HEK293 (cell line): ENCODE measurements around the gene PCCA.

Experiments used
- CTCF ChIA-PET: fragments of 350-600 bp; formaldehyde crosslinking; extraction: SDS; loops from one replicate; lab custom pipeline; 2021; ENCODE audit warnings: antibody characterized with exemption; lab: Yijun Ruan, JAX
- POLR2A ChIA-PET: fragments of 300-600 bp; formaldehyde crosslinking; extraction: SDS; loops from one replicate; lab custom pipeline; 2020; ENCODE audit warnings: antibody characterized with exemption, inconsistent platforms; lab: Yijun Ruan, JAX
- H3K27ac ChIP-seq: fragments of 200-500 bp; sonication (Bioruptor generic); 2 replicates; pipeline ENCODE4 v1.5.1; 2014; ENCODE audit warnings: low read depth, low read length, control low read depth, inconsistent platforms; ENCODE audit errors: extremely low read depth
- H3K36me3 ChIP-seq, 2 experiments: fragments of 200-500 bp in 1 of 2; sonication (Bioruptor generic) in 1 of 2; 1 replicate in 1 of 2; 2 replicates in 1 of 2; pipeline ENCODE4 v1.5.1; 2014 to 2017; ENCODE audit warnings: inconsistent platforms in 2 of 2, low read length in 2 of 2; ENCODE audit not compliant: control insufficient read depth in 2 of 2, insufficient read depth in 1 of 2
- H3K4me1 ChIP-seq: fragments of 200-500 bp; sonication (Bioruptor generic); 2 replicates; pipeline ENCODE4 v1.5.1; 2014; ENCODE audit warnings: mild to moderate bottlenecking, low read length, inconsistent platforms; ENCODE audit not compliant: control insufficient read depth, insufficient read depth
- H3K4me3 ChIP-seq: 2 replicates; pipeline ENCODE4 v1.5.1; 2011; ENCODE audit warnings: low read depth, mild to moderate bottlenecking, control low read depth, low read length, moderate library complexity
- H3K9me3 ChIP-seq: fragments of 200-500 bp; sonication (Bioruptor generic); 2 replicates; pipeline ENCODE4 v1.5.1; 2014; ENCODE audit warnings: low read depth, low read length, inconsistent platforms; ENCODE audit not compliant: control insufficient read depth, insufficient read depth
- BCL6B ChIP-seq: fragments of 450-650 bp; formaldehyde crosslinking; IDR thresholded peaks from 2 replicates; pipeline ENCODE4 v1.5.1; 2017; ENCODE audit warnings: missing biosample characterization, missing genetic modification characterization
- CTCF ChIP-seq: fragments of 450-650 bp; formaldehyde crosslinking; IDR thresholded peaks from 2 replicates; pipeline ENCODE4 v1.5.1; 2016; ENCODE audit warnings: missing biosample characterization, missing genetic modification characterization
- GFI1B ChIP-seq: fragments of 450-650 bp; formaldehyde crosslinking; IDR thresholded peaks from 2 replicates; pipeline ENCODE4 v1.5.1; 2016; ENCODE audit warnings: missing biosample characterization, missing genetic modification characterization
- KLF10 ChIP-seq: fragments of 450-650 bp; IDR thresholded peaks from 2 replicates; pipeline ENCODE4 v1.5.1; 2018; ENCODE audit warnings: missing biosample characterization, mild to moderate bottlenecking, missing genetic modification characterization
- KLF7 ChIP-seq: fragments of 450-650 bp; formaldehyde crosslinking; IDR thresholded peaks from 2 replicates; pipeline ENCODE4 v1.5.1; 2016; ENCODE audit warnings: missing biosample characterization, missing genetic modification characterization, borderline replicate concordance
- SP2 ChIP-seq: fragments of 450-650 bp; formaldehyde crosslinking; IDR thresholded peaks from 2 replicates; pipeline ENCODE4 v1.5.1; 2016; ENCODE audit warnings: missing biosample characterization, missing genetic modification characterization
- TCF7L2 ChIP-seq: IDR thresholded peaks from 2 replicates; pipeline ENCODE4 v1.6.1; 2011; ENCODE audit warnings: low read depth, mild to moderate bottlenecking, inconsistent platforms, low read length, moderate library complexity, borderline replicate concordance
- ZBTB20 ChIP-seq: fragments of 450-650 bp; formaldehyde crosslinking; IDR thresholded peaks from 2 replicates; pipeline ENCODE4 v1.5.1; 2016; ENCODE audit warnings: missing biosample characterization, missing genetic modification characterization
- ZEB2 ChIP-seq: fragments of 450-650 bp; formaldehyde crosslinking; IDR thresholded peaks from 2 replicates; pipeline ENCODE4 v1.5.1; 2016; ENCODE audit warnings: missing biosample characterization, missing genetic modification characterization
- ZFP37 ChIP-seq: fragments of 450-650 bp; formaldehyde crosslinking; IDR thresholded peaks from 2 replicates; pipeline ENCODE4 v1.5.1; 2016; ENCODE audit warnings: missing biosample characterization, missing genetic modification characterization
- ZFP41 ChIP-seq: fragments of 450-650 bp; formaldehyde crosslinking; IDR thresholded peaks from 2 replicates; pipeline ENCODE4 v1.5.1; 2016; ENCODE audit warnings: missing biosample characterization, missing genetic modification characterization, borderline replicate concordance
- ZNF10 ChIP-seq: fragments of 450-650 bp; formaldehyde crosslinking; IDR thresholded peaks from 2 replicates; pipeline ENCODE4 v1.5.1; 2017; ENCODE audit warnings: missing biosample characterization, missing genetic modification characterization
- ZNF112 ChIP-seq: fragments of 450-650 bp; formaldehyde crosslinking; IDR thresholded peaks from 2 replicates; pipeline ENCODE4 v1.5.0; 2017; ENCODE audit warnings: missing biosample characterization, missing genetic modification characterization
- ZNF121 ChIP-seq: fragments of 450-650 bp; formaldehyde crosslinking; IDR thresholded peaks from 2 replicates; pipeline ENCODE4 v1.5.1; 2016; ENCODE audit warnings: missing biosample characterization, missing genetic modification characterization
- ZNF202 ChIP-seq: fragments of 450-650 bp; formaldehyde crosslinking; IDR thresholded peaks from 2 replicates; pipeline ENCODE4 v1.5.1; 2016; ENCODE audit warnings: missing biosample characterization, missing genetic modification characterization, borderline replicate concordance
- ZNF211 ChIP-seq: fragments of 450-650 bp; formaldehyde crosslinking; IDR thresholded peaks from 2 replicates; pipeline ENCODE4 v1.5.1; 2016; ENCODE audit warnings: low read depth, missing biosample characterization, missing genetic modification characterization
- ZNF24 ChIP-seq: fragments of 450-650 bp; formaldehyde crosslinking; IDR thresholded peaks from 2 replicates; pipeline ENCODE4 v1.5.1; 2016; ENCODE audit warnings: missing biosample characterization, missing genetic modification characterization
- ZNF248 ChIP-seq: fragments of 450-650 bp; formaldehyde crosslinking; IDR thresholded peaks from 2 replicates; pipeline ENCODE4 v1.5.1; 2017; ENCODE audit warnings: missing biosample characterization, missing genetic modification characterization
- ZNF280D ChIP-seq: fragments of 450-650 bp; formaldehyde crosslinking; IDR thresholded peaks from 2 replicates; pipeline ENCODE4 v1.5.1; 2016; ENCODE audit warnings: missing biosample characterization, missing genetic modification characterization
- ZNF366 ChIP-seq: fragments of 450-650 bp; formaldehyde crosslinking; conservative IDR thresholded peaks from 2 replicates; pipeline ENCODE4 v1.5.1; 2016; ENCODE audit warnings: missing biosample characterization, missing genetic modification characterization
- ZNF416 ChIP-seq: fragments of 450-650 bp; formaldehyde crosslinking; IDR thresholded peaks from 2 replicates; pipeline ENCODE4 v1.5.1; 2016; ENCODE audit warnings: missing biosample characterization, missing genetic modification characterization
- ZNF449 ChIP-seq: fragments of 450-650 bp; formaldehyde crosslinking; IDR thresholded peaks from 2 replicates; pipeline ENCODE4 v1.5.1; 2017; ENCODE audit warnings: missing biosample characterization, mild to moderate bottlenecking, missing genetic modification characterization, moderate library complexity
- ZNF610 ChIP-seq: fragments of 450-650 bp; formaldehyde crosslinking; IDR thresholded peaks from 2 replicates; pipeline ENCODE4 v1.5.1; 2016; ENCODE audit warnings: missing biosample characterization, missing genetic modification characterization, borderline replicate concordance
- ZNF629 ChIP-seq: fragments of 450-650 bp; formaldehyde crosslinking; IDR thresholded peaks from 2 replicates; pipeline ENCODE4 v1.5.1; 2017; ENCODE audit warnings: missing biosample characterization, missing genetic modification characterization
- ZNF660 ChIP-seq: fragments of 450-650 bp; IDR thresholded peaks from 2 replicates; pipeline ENCODE4 v1.5.1; 2018; ENCODE audit warnings: missing biosample characterization, mild to moderate bottlenecking, missing genetic modification characterization
- ZNF792 ChIP-seq: fragments of 450-650 bp; formaldehyde crosslinking; IDR thresholded peaks from 2 replicates; pipeline ENCODE4 v1.5.1; 2016; ENCODE audit warnings: missing biosample characterization, missing genetic modification characterization

Gene PCCA

GRCh38 chr13:100096526-100096925, 7.6 kb downstream of the PCCA start (continued):
- TF ChIP-seq ZFP37 (tag by site-specific recombination): no peak
- TF ChIP-seq ZNF449 (tag by site-specific recombination): no peak
- TF ChIP-seq ZNF610 (tag by site-specific recombination): no peak
- no peak for TF ChIP-seq KLF7 (tag by site-specific recombination)
- TF ChIP-seq ZNF211 (tag by site-specific recombination): no peak
- TF ChIP-seq ZNF280D (tag by site-specific recombination): no peak
- no peak for TF ChIP-seq ZNF629 (tag by site-specific recombination)
- TF ChIP-seq, all 188 proteins: peak for 0

- CTCF ChIA-PET: interaction anchor here (0.6 kb wide), 1 partner anchor 13 kb away, joined by 4 read pairs; no protein-coding TSS in a partner anchor
- POLR2A ChIA-PET: interaction anchor here (2.2 kb wide), 1 partner anchor 9 kb away, joined by 11 read pairs; the partner anchor contains the start of gene PCCA
- no peak overlapping the region for H3K4me3 ChIP-seq
- TF ChIP-seq SP2 (no peak), ZNF792 (tag by site-specific recombination) (no peak), ZNF121 (tag by site-specific recombination) (peak; percentile 88), ZNF10 (tag by site-specific recombination) (no peak), ZNF248 (tag by site-specific recombination) (no peak), ZNF416 (tag by site-specific recombination) (no peak), KLF7 (tag by site-specific recombination) (no peak), KLF10 (no peak)
- TF ChIP-seq, all 188 proteins: peak for 1
- Histone ChIP-seq H3K4me1 (peaks cover 9% of the 10 kb centered on the region), H3K27ac (no peak overlapping the region), H3K36me3 (no peaks in the 10 kb centered on the region), H3K9me3 (no peaks in the 10 kb centered on the region)
Measured at GRCh38 chr13:100097821-100098220, 8.9 kb downstream of the PCCA start.

- CTCF ChIA-PET: interaction anchor here (0.6 to 1.2 kb wide), 4 partner anchors 10 to 89 kb away, joined by 3 to 4 read pairs (median 4); partner anchors contain the start of gene PCCA
- TF ChIP-seq BCL6B (tag by site-specific recombination): peak; percentile 88
- peak; percentile 79; the same call in 1 of the 2 replicates for TF ChIP-seq ZNF24 (tag by site-specific recombination)
- TF ChIP-seq ZNF660 (tag by site-specific recombination): peak; percentile 73; the same call in 1 of the 2 replicates
- TF ChIP-seq ZFP41 (tag by site-specific recombination): no peak
- peak; percentile 47; the same call in 1 of the 2 replicates for TF ChIP-seq ZNF202 (tag by site-specific recombination)
- 0 out of 2 replicates have a peak, but pooled peaks have one; percentile 51 for TF ChIP-seq TCF7L2
- TF ChIP-seq ZNF366 (tag by site-specific recombination): peak; percentile 85
- no peak for TF ChIP-seq CTCF (tag by site-specific recombination)
- peak; percentile 79; the same call in 1 of the 2 replicates for TF ChIP-seq ZNF10 (tag by site-specific recombination)
- no peak for TF ChIP-seq ZNF112 (tag by site-specific recombination)
- TF ChIP-seq ZEB2 (tag by site-specific recombination): peak; percentile 65; the same call in 1 of the 2 replicates
- TF ChIP-seq GFI1B (tag by site-specific recombination): no peak
- peak; percentile 25; the same call in 1 of the 2 replicates for TF ChIP-seq ZBTB20 (tag by site-specific recombination)
Measured at GRCh38 chr13:100098445-100099116, 9.7 kb downstream of the PCCA start.

More at GRCh38 chr13:100098445-100099116, 9.7 kb downstream of the PCCA start:
- Histone ChIP-seq H3K4me1 (peaks cover 9% of the 10 kb centered on the region), H3K36me3 (no peaks in the 10 kb centered on the region), H3K9me3 (no peaks in the 10 kb centered on the region), H3K4me3 (no peak overlapping the region), H3K27ac (peak overlapping the region; percentile 46; the same call in 1 of the 2 replicates)
- POLR2A ChIA-PET: interaction anchor here (1.9 to 2.2 kb wide), 2 partner anchors 9 to 116 kb away, joined by 9 to 11 read pairs; partner anchors contain the start of gene PCCA
